SK-N-MC (cell line): ENCODE data around the gene ZDHHC14.

Experiments used
- DNase-seq: peaks from one replicate; pipeline ENCODE4 v3.0.0-alpha.2; 2011; ENCODE audit warnings: low read depth, low spot score
- H3K27ac ChIP-seq: fragments of 200-600 bp; sonication (generic); 2 replicates; pipeline ENCODE4 v1.5.1; 2016; ENCODE audit warnings: mixed run types
- H3K36me3 ChIP-seq: fragments of 200-600 bp; sonication (generic); 2 replicates; pipeline ENCODE4 v1.6.1; 2017; ENCODE audit warnings: antibody characterized with exemption, low read length, mixed read lengths; ENCODE audit not compliant: insufficient read depth
- H3K4me3 ChIP-seq: fragments of 200-600 bp; sonication (generic); 2 replicates; pipeline ENCODE4 v1.5.1; 2016
- H3K9ac ChIP-seq: fragments of 200-600 bp; sonication (generic); 2 replicates; pipeline ENCODE4 v1.8.0; 2017; ENCODE audit warnings: mixed run types, mixed read lengths; ENCODE audit not compliant: insufficient read length
- H3K9me3 ChIP-seq: fragments of 200-600 bp; sonication (generic); 2 replicates; pipeline ENCODE4 v1.6.1; 2017; ENCODE audit warnings: low read depth, mild to moderate bottlenecking, antibody characterized with exemption, low read length, moderate library complexity, mixed read lengths
- EZH2 ChIP-seq: fragments of 200-600 bp; sonication (generic); IDR thresholded peaks from one replicate; pipeline ENCODE4 v1.6.1; 2017; ENCODE audit warnings: antibody characterized with exemption
- FOXP2 ChIP-seq: optimal IDR thresholded peaks from 2 replicates; pipeline ENCODE3; 2011; ENCODE audit warnings: mild to moderate bottlenecking, moderate library complexity; ENCODE audit not compliant: insufficient read depth; ENCODE audit errors: extremely low read length, control extremely low read depth
- POLR2AphosphoS5 ChIP-seq: IDR thresholded peaks from 2 replicates; pipeline ENCODE4 v1.6.1; 2012; ENCODE audit warnings: mild to moderate bottlenecking, low read depth, low read length, borderline replicate concordance

ZDHHC14 gene

GRCh38 chr6:157471077-157471686 lies 90.2 kb downstream of the ZDHHC14 start:
- Histone ChIP-seq H3K4me3 (no peak overlapping the region), H3K27ac (no peak overlapping the region), H3K9ac (no peak overlapping the region), H3K36me3 (no peaks in the 10 kb centered on the region), H3K9me3 (no peaks in the 10 kb centered on the region)
- TF ChIP-seq FOXP2 (no peak), POLR2AphosphoS5 (no peak), EZH2 (no peak)
- no peak for DNase-seq

GRCh38 chr6:157471895-157472686 lies 91.1 kb downstream of the ZDHHC14 start:
- DNase-seq: no peak
- no peak overlapping the region for H3K9ac ChIP-seq
- no peaks in the 10 kb centered on the region for H3K36me3 ChIP-seq

GRCh38 chr6:157476797-157477196 lies 95.8 kb downstream of the ZDHHC14 start:
- Histone ChIP-seq H3K36me3 (no peaks in the 10 kb centered on the region), H3K27ac (no peak overlapping the region)
- TF ChIP-seq POLR2AphosphoS5 (no peak), FOXP2 (no peak), EZH2 (no peak)

More at GRCh38 chr6:157471895-157472686, 91.1 kb downstream of the ZDHHC14 start:
- Histone ChIP-seq H3K4me3 (no peak overlapping the region), H3K9me3 (no peaks in the 10 kb centered on the region), H3K27ac (no peak overlapping the region)
- TF ChIP-seq FOXP2 (no peak), POLR2AphosphoS5 (no peak), EZH2 (no peak)

GRCh38 chr6:157478926-157479325 lies 97.9 kb downstream of the ZDHHC14 start:
- TF ChIP-seq EZH2: no peak
- TF ChIP-seq POLR2AphosphoS5: no peak
- TF ChIP-seq FOXP2: no peak
- Histone ChIP-seq H3K4me3 (no peak overlapping the region), H3K36me3 (no peaks in the 10 kb centered on the region), H3K9ac (no peak overlapping the region), H3K9me3 (no peaks in the 10 kb centered on the region), H3K27ac (no peak overlapping the region)
- no peak for DNase-seq

More at GRCh38 chr6:157476797-157477196, 95.8 kb downstream of the ZDHHC14 start:
- H3K9me3 ChIP-seq: no peaks in the 10 kb centered on the region
- H3K9ac ChIP-seq: no peak overlapping the region
- H3K4me3 ChIP-seq: no peak overlapping the region
- DNase-seq: no peak

- TF ChIP-seq EZH2 (no peak), FOXP2 (no peak), POLR2AphosphoS5 (no peak)
- Histone ChIP-seq H3K36me3 (no peaks in the 10 kb centered on the region), H3K27ac (no peak overlapping the region), H3K4me3 (no peak overlapping the region), H3K9me3 (no peaks in the 10 kb centered on the region), H3K9ac (no peak overlapping the region)
- no peak for DNase-seq
Measured at GRCh38 chr6:157479464-157480303, 98.7 kb downstream of the ZDHHC14 start.

GRCh38 chr6:157481189-157481864 lies 100.3 kb downstream of the ZDHHC14 start:
- Histone ChIP-seq H3K36me3 (no peaks in the 10 kb centered on the region), H3K9me3 (no peaks in the 10 kb centered on the region), H3K27ac (no peak overlapping the region), H3K9ac (no peak overlapping the region), H3K4me3 (no peak overlapping the region)
- TF ChIP-seq POLR2AphosphoS5: no peak
- TF ChIP-seq FOXP2: no peak
- TF ChIP-seq EZH2: no peak
- DNase-seq: no peak

GRCh38 chr6:157481865-157482249 lies 100.9 kb downstream of the ZDHHC14 start:
- Histone ChIP-seq H3K9me3 (no peaks in the 10 kb centered on the region), H3K36me3 (no peaks in the 10 kb centered on the region), H3K27ac (no peak overlapping the region), H3K4me3 (no peak overlapping the region), H3K9ac (no peak overlapping the region)
- TF ChIP-seq FOXP2 (no peak), POLR2AphosphoS5 (no peak), EZH2 (no peak)
- no peak for DNase-seq

GRCh38 chr6:157483770-157484169 lies 102.8 kb downstream of the ZDHHC14 start:
- TF ChIP-seq EZH2: no peak
- no peak for TF ChIP-seq POLR2AphosphoS5
- no peak for TF ChIP-seq FOXP2
- no peak for DNase-seq
- Histone ChIP-seq H3K36me3 (no peaks in the 10 kb centered on the region), H3K27ac (no peak overlapping the region), H3K4me3 (no peak overlapping the region), H3K9me3 (no peaks in the 10 kb centered on the region), H3K9ac (no peak overlapping the region)
